NCI-H1436 treated with DMSO at 0.1 percent for 48 hours (cell line): ENCODE measurements around the gene ZNF846.
"Not testable (repeated sequence)": the region's sequence is repeated elsewhere in the genome, so short reads cannot be mapped to it uniquely, and the experiment has no call there.

Experiments
- DNase-seq: peaks from one replicate; lab custom pipeline; 2025; lab: John Stamatoyannopoulos, UW

The ZNF846 gene

DNA sequence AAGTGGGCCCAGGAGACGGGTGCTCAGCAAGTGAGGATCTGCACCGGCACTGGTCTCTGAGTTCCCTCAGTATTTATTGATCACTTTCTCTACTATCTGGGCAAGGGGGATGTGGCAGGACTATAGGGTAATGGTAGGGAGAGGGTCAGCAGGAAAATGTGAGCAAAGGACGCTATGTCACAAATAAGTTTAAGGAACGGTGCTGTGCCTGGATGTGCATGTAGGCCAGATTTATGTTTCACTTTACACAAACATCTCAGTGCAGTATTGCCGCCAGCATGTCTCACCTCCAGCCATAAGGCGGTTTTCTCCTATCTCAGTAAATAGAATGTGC, 15.6 kb upstream of the ZNF846 start:
- not testable (repeated sequence) for DNase-seq

DNA sequence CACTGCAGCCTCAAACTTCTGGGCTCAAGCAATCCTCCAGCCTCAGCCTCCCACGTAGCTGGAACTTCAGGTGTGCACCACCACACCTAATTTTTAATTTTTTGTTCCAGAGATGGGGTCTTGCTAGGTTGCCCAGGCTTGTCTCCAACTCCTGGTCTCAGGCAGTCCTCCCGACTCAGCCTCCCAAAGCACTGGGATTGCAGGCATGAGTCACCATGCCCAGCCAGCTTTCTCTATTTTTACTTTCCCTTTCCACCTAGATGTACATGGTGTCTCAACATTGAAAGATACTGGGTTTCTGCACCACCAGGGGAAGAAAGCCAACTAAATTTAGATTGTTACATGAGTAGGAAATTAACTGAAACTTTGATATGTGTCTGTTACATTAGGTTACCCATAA, 13.8 kb upstream of the ZNF846 start:
- DNase-seq, result no peak

GRCh38 chr19:9757544-9758501, 10.7 kb downstream of the ZNF846 start:
- DNase-seq, result no peak

DNA sequence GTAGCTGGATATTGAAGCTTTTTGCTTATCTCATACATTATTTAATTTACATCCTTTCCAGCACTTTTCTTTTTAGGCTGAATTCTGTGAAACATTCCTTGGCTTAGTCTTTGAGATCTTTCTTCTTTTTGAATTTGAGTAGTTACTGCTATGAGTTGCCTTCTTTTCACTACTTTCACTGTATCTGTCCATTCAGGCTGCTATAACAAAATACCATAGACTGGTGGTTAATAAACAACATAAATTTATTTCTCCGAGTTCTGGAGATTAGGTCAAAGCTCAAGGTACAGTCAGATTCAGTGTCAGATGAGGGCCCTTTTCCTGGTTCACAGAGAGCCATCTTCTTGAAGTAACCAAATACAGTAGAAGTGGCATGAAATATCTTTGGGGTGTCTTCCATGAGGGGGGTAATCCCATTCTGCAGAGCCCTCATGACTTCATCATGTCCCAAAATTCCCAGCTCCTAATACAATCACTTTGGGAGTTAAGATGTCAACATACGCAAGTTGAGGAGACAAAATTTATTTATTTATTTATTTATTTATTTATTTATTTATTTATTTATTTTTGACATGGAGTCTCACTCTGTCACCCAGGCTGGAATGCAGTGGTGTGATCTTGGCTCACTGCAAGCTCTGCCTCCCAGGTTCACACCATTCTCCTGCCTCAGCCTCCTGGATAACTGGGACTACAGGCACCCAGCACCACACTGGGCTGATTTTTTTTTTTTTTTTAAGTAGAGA, 15.7 kb downstream of the ZNF846 start:
- no peak for DNase-seq

GRCh38 chr19:9751446-9751845, 17.1 kb downstream of the ZNF846 start:
- DNase-seq, result no peak

GRCh38 chr19:9741476-9742171, 26.9 kb downstream of the ZNF846 start:
- no peak for DNase-seq

DNA sequence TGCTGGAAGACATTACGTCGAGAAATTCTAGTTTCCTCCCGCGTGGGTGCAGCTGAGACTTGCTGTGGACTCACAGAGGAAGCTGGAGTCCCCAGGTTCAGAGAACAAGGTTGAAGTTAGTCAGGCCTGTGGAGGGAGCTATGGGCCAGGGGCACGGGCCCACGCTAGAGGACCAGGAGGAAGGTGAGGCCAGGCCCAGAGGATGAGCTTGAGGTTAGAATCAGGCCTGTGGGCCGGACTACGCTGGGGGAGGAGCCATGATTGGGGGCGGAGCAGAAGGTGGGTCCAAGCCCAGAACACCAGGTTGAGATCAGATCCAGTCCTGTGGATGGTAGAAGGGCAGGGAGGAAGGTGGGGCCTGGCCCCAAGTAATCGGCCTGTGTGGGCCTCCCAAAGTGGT, 32.6 kb downstream of the ZNF846 start:
- DNase-seq, result no peak

GRCh38 chr19:9730056-9730455, 38.5 kb downstream of the ZNF846 start:
- DNase-seq, result not testable (repeated sequence)

- DNase-seq, result no peak
Observed at GRCh38 chr19:9729162-9729561, 39.4 kb downstream of the ZNF846 start.

DNA sequence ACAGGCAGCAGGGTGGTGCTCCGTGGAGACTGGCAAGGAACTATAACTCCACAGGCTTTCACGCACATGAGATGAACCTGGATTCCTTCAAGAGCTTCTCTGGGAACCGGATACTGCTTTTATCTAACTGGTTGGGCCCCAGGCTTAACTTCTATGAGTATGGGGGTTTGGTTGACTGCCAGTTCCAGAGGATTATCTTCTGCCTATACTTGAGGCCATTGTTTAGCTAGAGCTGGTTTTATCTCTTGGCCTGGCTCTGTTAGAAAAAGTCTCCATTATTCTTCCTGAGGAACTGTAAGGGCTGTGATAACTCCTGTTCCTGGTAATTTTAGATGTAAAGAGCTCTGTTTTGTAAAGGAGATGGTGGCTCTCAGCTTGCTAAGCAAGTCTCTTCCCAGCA, 40.9 kb downstream of the ZNF846 start:
- DNase-seq, result no peak

DNA sequence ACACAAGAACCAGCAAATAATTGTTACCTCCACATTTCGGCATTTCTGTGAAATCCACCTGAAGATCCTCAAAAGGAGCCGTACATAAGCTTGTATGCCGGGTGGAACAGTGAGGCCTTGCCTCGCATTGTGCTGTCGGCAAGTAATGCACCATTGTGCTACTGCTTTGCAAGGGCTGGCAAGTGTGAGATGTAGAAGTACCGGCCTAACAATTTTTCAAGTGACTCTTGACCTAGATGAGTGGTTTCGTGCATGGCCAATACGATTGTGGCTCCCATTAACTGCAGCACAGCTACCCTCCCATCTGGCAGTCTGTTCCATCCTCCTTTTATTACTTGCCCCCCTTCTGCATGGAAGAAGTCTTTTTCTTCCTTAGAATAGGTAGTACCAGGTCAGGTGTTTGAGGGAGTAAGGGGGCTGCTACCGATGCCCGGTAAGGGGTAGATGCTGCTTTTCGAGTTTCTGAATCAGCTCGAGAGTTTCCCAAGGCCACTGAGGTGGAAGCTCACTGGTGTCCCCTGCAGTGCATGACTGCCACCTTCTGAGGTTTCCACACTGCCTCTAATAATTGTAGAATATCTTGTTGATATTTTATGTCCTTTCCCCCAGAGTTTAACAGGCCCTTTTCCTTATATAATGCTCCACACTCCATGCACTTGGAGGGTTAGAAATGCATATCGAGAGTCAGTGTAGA, 42.9 kb downstream of the ZNF846 start:
- not testable (repeated sequence) for DNase-seq

- no peak for DNase-seq
Observed at GRCh38 chr19:9724157-9724556, 44.4 kb downstream of the ZNF846 start.

DNA sequence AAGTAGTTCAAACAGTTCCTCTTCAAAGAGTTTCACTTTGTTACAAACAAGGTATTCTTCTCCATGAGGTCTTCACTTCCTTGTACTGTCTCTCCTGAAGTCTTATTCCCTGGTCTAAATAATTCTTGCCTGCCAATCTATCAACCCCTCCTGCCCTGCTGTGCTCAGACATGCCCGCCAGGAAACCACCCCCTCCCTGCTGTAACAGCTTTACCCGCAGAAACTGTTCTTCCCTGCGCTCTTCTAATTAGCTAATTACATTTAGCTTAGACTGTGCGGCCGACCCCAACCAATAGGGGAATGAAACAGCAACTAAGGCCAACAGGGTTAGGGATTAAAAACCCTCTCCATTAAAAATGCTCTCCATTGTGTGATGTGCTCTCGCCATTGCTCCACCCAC, 46.7 kb downstream of the ZNF846 start:
- DNase-seq, result no peak

GRCh38 chr19:9720541-9720940, 48.0 kb downstream of the ZNF846 start:
- DNase-seq, result no peak

- DNase-seq, result no peak
Observed at GRCh38 chr19:9711815-9712214, 56.7 kb downstream of the ZNF846 start.

- DNase-seq, result no peak
Observed at GRCh38 chr19:9709305-9709704, 59.2 kb downstream of the ZNF846 start.

- DNase-seq, result no peak
Observed at GRCh38 chr19:9705836-9706235, 62.7 kb downstream of the ZNF846 start.

DNA sequence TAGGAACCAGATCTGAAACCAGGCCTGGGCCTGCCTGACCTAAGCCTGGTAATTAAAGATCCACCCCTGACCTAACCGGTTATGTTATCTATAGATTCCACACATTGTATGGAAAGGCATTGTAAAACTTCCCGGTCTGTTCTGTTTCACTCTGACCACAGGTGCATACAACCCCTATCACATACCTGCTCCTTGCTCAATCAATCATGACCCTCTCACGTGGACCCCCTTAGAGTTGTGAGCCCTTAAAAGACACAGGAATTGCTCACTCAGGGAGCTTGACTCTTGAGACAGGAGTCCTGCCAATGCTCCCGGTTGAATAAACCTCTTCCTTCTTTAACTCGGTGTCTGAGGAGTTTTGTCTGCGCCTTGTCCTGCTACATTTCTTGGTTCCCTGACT, 66.4 kb downstream of the ZNF846 start:
- DNase-seq, result no peak
